GM15510 (cell line): ENCODE results near the gene RNF207.

Source experiments
- POLR2A ChIP-seq: IDR thresholded peaks from 3 replicates; pipeline ENCODE4 v1.6.1; 2011; ENCODE audit warnings: borderline replicate concordance; ENCODE audit not compliant: insufficient read length; ENCODE audit errors: extremely low read depth

RNF207 gene

DNA sequence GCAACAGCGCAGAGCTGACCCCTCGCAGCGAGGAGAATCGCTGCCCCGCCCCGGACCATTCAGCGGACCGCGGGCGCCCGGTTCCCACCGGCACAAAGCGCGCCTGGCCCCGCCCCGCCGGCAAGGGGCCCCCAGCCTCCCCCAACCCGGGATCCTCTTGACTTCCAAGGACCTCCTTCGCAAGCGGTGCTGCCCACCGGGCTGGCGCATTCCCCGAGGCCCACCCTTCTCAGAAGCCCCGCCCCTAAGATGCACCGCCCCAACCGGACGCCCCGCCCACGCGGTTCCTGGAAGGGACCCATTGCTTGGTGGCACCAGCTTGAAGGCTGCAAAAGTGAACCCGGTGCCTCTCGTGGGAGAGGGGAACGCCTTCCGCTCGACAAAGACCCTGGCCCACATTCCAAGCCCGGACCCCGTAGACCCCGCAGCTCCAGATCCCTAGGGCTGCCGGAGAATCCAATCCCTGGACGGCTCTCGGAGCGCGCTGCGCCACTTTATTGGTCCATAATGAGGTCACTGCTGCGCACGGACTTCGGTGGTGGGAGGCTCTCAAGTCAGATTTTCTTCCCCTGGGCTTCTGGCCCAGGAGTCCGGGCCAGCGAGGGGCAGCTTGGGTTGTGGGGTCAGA lies 40.1 kb downstream of the RNF207 start:
- TF ChIP-seq POLR2A = no peak

DNA sequence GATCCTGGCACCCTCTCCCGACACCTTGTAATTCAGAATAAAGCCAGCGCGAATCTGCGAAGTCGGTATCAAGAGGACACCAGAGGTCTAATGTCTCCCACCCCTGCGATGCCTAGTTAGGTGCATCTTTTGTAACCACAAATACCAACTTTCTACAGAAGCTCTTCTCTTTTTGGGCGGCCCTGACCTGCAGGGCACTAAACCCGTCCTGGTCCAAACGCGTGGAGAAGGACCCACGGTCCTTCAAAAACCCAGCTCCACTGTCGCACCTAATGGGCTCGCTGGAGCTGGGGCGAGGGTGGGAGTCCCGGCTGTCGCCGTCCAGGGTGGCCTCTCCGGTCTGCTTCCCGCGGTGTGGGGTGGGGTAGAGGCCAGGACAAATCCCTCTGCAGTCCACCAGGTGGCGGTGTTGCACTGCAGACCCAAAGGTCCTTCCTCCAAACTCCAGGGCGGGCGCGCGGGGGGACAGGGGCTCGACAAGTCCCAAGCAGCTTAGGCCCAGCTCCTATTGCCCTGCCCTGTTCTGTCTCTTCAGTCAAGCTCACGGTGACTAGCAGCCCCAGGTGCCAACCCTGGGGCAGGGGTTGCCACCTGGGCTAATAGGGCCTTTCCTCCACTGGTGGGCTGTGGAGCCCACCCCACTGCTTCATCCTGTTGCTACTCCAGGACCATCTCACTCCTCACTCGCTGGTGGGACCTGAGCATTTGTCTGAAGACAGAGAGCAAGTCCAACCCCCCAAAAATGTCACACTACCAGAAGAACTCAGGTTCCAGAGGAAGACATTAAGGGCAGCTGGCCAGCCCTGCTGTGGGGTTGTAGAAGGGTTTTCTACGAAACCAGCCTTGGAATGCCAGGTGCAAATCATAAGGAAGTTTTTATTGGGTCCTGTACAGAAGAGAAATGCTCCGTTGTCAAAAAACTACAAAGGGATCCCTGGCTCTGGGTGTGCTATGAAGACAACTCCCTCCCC lies 40.9 kb downstream of the RNF207 start:
- no peak for TF ChIP-seq POLR2A

DNA sequence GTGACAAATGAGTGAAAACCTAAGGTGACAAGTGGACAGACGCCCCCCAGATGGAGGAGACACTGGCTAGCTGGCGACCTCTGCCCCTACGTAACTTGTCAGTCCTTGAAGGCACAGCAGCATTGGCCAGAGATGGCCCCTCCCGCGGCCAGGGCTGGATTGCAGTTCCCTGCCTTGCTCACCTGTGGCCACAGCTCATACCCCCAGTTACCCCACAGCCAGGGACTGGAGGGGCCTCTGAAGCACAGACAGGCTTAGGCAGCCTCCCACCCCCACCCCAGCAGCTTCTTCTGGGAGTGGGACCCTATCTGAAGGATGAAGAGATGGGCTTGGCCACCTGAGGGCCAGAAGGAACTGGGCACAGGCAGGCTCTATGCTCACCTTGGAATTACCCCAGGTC lies 41.7 kb downstream of the RNF207 start:
- TF ChIP-seq POLR2A = no peak

DNA sequence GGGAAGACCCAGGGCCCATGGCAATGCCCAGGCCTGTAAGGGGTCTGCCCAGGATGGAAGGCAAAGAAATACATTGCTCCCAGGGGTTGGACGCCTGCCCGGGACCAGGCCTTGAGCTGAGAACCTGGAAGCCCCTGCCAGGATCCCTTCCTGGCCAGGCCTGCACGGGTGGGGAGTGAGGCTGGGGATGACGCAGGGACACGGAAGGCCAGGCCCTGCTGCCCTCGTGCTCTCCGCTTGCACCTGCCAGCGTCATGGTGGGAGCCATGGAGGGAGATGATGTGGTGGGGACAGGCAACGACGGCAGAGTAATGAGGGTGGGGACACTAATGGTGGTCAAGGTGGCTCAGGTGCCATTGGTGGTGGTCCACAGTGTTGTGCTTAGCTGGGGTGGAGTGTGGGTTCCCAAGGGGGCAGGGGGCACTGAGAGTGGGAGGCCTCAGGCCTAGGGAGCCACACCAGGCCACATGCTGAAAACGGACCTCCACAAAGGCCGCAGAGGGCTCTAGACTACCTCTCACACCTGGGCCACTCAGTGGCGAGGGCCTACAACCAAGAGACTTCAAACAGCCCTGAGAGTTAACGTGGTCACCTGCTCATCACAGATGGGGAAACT lies 42.4 kb downstream of the RNF207 start:
- TF ChIP-seq POLR2A = no peak

DNA sequence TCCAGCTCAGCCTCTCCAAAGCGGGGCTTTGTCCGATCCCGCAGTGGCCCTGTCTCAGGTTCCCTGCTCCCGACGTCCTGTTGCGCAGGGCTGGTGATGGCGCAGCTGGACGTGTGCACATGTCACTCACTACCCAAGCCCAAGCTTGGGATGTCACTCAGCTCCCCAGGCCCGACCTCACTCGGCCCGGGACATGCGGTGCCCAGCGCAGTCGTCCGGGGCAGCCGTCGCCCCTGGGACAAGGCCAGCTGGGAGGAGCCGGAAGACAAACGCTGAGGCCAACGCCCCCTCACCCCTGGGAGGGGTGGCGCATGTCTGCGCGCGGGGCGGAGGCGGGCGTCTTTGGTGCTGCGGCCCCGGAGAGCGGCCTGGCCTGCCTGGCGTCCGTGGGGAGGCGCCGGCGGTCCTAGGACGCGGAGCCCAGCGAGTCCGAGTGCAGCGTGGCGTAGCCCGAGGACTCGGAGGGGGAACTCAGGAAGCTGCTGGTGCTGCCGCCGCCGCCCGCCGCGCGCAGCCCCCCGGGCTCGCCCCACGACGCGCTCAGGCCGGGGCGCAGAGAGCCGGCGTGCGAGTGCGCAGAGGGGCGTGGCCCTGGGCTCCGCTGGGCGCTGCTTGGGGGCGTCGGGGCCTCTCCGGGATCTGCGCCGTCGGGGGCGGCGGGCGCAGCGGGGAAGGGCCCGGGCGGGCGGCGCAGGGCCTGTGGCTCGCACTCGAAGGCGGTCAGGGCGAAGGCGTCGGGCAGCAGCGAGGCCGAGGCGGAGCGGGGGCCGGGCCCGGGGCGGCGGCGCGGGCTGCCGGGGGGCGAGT lies 43.2 kb downstream of the RNF207 start:
- no peak for TF ChIP-seq POLR2A

DNA sequence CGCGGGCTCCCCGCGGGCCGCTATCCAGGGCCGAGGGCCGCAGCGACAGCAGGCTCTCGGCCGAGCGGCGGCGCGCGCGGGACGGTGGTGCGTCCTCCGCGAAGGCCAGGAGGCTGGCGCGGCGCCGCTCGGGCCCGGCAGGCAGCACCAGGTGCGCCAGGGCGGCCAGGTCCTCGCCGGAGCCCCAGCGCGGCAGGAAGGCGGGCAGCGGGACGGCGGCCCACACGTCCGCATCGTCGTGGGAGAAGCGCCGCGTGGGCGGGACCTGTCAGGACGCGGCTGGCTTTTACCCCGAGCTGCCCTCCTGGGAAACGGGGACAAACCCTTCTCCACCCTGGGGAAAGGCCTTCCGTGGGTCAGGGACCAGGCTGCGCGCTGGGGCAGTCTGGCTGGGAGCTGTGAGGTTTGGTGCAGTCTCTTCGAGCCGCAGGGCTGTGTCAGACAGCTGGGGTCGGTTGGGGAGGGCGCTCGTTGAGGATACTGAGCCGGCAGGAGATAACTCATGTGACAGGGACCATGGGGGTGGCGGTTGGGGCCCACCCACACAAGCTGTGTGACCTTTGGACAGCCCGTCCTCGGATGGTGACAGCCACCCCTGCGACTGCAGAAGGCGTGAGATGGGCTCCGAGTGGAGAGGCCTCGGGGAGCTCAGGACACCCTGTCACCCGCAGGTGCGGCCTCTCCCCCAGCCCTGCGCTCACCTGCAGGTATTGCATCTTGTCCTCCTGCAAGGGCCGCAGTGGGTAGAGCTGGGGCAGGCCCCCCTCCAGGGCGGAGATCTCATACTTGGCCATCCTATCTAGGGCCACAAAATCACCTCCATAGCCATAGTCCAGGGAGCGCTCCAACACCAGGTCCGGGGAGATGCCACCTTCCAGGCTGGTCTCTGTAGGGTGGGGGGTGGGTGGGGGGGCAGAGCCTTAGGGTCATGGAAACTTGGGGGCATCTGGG lies 44.1 kb downstream of the RNF207 start:
- TF ChIP-seq POLR2A = no peak

DNA sequence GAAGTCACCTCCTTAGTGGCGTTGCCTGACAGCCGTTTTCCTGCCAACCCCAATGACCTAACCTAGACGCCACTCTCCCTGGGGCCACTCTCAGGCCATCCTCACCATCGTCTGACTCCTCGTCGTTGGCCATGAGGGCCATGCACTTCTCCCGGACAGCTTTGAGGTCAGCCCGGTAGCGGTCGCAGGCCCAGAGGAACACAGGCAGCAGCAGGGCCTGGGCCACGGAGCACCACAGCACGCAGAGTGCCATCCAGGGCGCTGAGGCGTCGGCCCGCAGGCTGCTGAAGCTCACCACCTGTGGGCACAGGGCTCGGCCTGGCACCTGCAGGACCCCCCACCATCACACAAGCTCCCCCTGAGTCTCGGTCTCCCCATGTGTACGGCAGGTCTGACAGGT lies 45.3 kb downstream of the RNF207 start:
- no peak for TF ChIP-seq POLR2A

DNA sequence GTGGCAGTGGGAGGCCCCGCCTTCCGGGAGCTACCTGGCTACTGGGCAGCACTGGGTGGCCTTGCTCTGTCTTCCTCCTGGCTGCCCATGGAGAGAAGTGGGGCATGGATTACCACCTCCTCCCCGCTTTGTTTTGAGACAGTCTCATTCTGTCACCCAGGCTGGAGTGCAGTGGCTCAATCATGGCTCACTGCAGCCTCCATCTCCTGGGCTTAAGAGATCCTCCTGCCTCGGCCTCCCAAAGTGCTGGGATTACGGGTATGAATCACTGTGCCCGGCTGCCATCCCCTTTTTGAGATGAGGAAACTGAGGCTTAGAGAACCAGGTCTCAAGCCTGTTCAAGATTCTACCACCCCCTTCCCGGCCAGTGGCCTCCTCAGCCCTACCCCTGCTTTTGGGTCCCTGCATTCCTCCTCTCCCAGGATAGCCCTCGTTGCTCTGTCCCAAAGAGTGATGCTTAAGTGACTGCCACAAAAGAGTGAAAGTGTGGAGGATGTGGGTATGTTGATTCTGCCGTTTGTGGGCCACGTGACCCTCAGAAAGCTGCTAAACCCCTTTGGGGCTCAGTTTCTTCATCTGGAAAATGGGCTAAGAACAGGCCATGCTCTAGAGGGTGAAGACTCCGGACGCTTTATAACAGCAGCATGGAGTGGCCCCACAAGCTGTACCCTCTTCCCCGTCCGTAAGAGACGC lies 45.9 kb downstream of the RNF207 start:
- TF ChIP-seq POLR2A = no peak

DNA sequence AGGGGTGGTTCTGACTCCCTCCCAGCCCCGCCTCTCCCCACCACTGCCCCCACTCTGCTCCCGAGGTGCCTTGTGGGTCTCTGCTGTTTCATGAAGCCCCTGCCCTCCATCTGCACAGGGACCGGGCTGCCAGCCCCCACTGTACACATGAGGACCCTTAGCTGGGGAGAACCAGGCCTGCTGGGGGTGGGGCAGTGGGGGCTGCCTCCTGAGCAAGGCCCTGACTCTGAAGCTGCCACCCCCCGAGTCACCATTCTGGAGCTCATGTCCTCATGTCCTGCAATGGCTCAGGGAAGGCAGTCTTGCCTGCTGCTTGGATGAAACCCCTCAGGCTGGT lies 46.4 kb downstream of the RNF207 start:
- TF ChIP-seq POLR2A = no peak

DNA sequence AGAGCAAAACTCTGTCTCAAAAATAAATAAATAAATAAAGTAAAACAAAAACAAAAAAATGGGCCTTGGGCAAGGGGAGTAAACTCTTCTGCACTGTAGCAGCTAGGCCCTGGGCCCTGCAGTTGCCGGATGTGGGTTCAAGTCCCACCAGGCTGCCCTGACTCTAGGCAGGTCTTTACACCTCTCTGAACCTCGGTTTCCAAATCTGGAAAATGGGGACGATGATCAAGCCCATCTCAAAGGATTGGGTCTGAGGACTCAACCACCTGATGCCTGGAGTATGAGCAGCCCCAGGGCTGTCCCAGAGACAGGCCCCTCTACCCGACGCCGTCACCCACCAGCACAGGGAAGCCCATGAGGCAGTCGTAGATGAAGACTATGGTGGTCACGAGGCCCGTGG lies 47.5 kb downstream of the RNF207 start:
- no peak for TF ChIP-seq POLR2A

DNA sequence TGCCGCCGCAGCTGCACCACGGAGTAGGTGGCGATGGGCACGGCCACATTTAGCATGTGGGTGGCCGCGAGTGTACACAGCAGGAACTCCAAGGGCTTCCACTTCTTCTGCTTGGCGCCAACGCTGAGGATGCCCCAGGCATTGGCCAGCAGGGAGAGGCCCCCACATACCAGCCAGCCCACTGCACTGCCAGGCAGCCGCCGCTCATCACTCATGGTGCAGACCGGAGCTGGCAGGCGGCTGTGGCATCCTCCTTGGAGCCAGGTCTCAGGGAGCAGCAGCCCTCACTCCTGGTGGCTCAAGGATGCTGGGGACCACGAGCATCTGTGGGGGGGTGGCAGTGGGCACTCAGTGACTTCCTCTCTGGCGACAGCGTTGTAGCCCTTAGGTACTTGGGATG lies 48.8 kb downstream of the RNF207 start:
- TF ChIP-seq POLR2A = no peak

DNA sequence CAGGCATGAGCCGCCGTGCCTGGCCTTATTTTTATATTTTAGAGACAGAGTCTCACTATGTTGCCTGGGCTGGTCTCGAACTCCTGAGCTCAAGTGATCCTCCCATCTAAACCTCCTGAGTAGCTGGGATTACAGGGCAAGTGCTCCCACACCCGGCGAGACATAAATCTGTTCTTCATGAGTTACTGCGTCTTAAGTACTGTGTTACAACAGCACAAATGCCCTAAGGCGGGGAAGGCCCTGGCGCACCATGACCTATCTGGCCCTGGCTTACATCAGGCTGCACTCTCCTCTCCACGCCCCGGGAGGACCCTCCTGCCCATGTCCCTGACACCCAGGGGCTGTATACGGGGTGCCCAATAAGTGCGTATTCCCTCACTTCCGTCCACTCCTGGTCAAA lies 50.7 kb downstream of the RNF207 start:
- no peak for TF ChIP-seq POLR2A

DNA sequence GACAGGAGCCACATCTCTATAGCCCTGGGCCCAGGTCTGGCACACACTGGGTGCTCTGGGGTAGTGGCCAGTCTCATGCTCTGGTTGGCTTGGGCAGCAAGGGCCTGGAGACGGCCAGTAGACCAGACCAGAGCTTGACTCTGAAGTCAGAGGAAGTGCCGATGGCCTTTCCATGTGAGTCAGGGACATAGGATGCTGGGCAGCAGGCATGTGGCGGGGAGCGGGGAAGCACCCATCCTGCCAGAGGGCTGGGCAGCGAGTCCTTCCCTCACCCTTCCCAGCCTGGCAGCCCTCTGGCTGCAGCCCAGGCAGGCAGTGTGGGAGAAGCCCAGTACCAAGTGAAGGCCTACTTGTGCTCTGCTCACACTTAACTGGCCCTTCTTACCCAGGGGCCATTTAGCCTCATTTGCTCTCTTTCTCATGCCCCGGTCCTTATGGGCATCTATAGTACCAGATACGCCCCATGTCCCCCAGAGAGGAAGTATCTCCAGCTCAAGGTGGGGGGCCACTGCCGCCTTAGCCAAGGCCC lies 51.7 kb downstream of the RNF207 start:
- TF ChIP-seq POLR2A = no peak

DNA sequence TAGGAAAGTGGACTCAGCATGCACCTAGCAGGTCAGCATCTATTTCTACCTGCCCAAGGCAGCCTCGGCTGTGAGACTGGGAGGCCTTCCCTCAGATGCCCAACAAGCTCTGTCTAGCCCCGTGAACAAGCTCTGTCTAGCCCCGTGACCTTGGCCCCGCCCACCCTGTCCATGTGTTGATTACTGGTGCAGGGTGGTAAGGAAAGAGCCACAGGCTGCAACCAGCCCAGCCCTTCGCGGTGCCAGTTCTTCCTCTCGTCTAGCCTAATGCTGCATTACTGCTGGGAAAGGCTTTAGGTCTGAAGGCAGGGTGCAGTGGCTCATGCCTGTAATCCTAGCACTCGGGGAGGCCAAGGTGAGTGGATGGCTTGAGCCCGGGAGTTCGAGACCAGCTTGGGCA lies 52.8 kb downstream of the RNF207 start:
- TF ChIP-seq POLR2A = no peak
